ENCODE data around the gene CCDC88C.
"Not testable (repeated sequence)": the region's sequence is repeated elsewhere in the genome, so short reads cannot be mapped to it uniquely, and the experiment has no call there.

Gene CCDC88C

GRCh38 chr14:91250912-91251311 is 166.7 kb downstream of the CCDC88C start:
- DNase-seq (ENCODE audit: low read depth in 2 of 2) = no peak

DNA sequence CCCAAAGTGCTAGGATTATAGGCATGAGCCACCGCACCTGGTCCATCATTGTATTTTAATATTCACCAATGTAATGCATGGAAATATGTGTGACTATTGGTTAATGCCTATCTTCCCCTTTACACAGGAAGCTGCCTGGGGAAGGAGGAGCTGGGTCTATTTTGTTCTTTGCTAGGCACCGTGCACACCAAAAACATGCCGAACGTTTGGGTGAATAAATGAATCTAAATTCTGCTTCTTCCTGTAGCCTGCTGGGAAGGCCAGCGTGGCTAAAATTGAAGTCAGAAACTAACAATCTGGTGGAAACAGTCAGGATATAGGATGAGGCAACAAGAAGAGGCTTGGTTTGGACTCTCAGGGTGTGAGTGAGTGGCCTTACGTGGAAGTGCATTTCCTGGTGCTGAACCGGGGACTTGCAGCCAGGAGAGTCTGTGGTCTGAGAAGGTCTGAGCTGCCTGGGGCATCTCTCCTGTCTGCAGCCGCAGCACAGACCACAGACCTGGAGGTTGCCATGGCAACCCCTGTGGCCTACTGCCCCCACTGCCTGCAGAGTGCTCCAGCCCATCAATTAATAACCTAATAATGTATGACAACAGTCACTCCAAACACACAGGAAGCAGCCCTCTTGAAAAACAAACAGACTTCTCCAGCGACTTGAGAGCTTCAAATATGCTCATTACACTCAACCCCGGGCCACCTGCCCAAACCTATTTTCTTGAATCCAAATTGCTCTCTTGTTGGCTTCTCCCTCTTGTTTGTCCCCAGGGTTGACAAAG is 167.6 kb downstream of the CCDC88C start:
- DNase-seq (ENCODE audit: low read depth in 2 of 2) = no peak

DNA sequence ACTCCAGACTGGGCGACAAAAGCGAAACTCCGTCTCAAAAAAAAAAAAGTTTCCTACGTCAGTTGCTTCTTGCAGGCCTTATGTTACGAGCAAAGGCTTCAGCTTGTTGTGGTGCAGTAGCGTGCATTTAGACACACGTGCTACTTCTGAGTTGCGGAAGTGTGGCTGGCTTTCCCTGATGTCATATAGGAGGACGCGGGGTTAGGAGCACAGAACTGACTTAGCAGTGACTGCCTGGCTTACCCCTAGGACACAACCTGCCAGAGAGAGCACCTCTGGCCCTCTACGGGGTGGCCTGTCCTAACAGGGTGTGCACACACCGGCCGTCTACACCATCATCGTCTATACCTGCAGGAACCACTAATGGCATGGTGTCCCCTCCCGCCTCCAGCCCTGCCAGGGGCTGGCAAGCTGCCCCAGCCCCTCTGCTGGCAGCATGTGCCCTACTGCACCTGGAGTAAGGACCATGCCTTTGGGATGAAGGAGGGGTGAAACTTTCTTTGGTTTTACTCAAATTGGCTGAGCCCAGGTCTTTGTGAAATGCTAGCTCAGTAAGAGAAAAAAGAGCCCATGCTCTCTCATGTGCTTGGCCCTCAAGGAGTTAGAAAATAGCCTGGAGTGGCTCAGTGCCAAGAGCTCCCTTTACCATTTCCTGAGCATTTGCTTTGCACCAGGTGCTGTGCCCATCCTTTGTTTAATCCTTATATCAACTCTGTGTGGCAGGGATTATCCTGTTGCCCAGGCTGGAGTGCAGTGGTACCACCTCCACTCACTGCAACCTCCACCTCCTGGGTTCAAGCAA is 171.4 kb downstream of the CCDC88C start:
- peak in 1 of 2 donors; percentile 70 for DNase-seq (ENCODE audit: low read depth in 2 of 2)

DNA sequence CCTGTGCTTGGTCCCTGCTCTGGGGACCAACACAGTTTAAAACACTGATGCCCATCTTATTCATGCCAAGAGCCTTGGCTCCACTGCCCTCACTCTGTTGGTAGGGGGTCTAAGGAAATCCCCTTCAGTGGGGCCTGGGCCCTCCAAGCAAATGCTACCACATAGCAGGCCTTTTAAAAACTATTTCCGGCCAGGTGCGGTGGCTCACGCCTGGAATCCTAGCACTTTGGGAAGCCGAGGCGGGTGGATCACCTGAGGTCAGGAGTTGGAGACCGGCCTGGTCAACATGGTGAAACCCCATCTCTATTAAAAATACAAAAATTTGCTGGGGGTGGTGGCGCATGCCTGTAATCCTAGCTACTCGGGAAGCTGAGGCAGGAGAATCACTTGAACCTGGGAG is 172.0 kb downstream of the CCDC88C start:
- not testable (repeated sequence) for DNase-seq (ENCODE audit: low read depth in 2 of 2)

DNA sequence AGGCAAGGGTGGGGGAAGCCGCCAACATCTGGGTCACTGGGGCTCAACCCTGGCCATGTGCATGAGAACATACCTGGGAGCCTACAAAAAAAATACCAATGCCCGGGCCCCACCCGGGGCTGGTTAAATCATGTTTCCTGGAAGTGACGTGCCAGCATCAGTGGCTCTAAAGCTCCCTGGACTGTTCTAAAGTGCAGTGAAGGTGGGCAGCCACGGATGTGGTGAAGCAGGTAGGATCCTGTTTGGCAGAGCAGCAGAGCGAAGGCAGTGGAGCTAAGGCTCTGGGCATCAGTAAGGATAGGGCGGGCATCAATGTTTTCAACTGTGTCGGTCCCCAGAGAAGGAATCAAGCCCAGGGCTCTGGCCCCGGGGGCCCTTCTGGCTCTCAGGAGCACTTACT is 172.6 kb downstream of the CCDC88C start:
- DNase-seq (ENCODE audit: low read depth in 2 of 2) = peak in 1 of 2 donors; percentile 36

DNA sequence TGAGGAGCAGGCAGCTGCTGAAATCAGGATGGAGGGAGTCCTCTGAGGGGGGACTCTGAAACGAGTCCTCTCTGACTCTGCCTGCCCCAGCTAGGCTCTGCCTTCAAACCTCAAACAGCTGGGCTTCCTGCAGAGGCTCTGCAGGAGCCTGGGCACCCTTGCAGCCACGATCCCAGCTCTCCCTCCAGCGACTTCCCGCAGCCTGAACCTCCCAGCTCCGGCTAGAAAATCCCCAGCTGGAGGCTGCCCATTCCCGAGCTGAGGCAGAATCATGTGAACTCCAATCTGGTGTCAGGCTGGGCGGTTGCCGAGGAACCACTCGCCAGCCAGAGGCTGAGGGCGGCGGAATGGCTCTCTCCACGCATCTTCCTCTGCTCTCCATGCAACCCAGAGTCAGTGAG is 173.1 kb downstream of the CCDC88C start, which contains the start of gene GPR68:
Gene GPR68 (minus strand): TSS at position 204 of the 401 bp plus-strand sequence. CDS start 9,654 bp downstream, outside the sequence.
- DNase-seq (ENCODE audit: low read depth in 2 of 2) = no peak

GRCh38 chr14:91243074-91243471 is 174.5 kb downstream of the CCDC88C start:
- no peak for DNase-seq (ENCODE audit: low read depth in 2 of 2)

GRCh38 chr14:91242635-91243034 is 175.0 kb downstream of the CCDC88C start:
- DNase-seq (ENCODE audit: low read depth in 2 of 2) = no peak

GRCh38 chr14:91241863-91242262 is 175.8 kb downstream of the CCDC88C start:
- DNase-seq (ENCODE audit: low read depth in 2 of 2) = no peak

DNA sequence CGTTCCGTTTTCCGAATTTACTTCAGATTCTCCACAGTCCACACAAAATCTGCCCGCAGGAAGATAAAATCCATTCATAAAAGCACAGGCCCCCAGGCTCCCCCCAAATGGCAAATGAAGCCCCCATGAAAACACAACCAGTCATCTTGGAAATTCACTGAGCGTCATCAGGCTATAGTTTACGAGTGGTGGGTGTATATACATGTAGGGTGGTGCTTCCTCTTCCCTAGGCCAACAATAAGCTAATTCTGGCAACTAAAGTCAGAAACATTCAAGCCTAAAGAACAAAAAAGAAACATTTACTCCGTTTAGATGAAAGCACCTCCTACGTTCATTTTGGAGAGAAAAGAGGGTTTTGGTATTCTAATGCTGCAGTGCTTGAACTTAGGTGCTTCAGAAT is 179.0 kb downstream of the CCDC88C start:
- no peak for DNase-seq (ENCODE audit: low read depth in 2 of 2)

DNA sequence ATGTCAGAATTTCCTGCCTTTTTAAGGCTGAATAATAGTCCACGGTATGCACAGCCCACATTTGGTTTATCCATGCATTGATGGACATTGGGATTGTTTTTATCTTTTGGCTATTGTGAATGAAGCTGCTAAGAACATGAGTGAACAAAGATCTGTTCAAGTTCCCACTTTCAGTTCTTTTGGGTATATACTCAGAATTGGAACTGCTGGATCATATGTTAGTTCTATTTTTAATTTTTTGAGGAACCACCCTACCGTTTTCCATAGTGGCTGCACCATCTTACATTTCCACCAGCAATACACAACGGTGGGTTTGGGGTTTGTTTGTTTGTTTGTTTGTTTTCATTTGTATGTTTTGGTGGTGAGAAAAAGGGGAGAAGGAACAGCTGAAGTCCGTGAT is 179.5 kb downstream of the CCDC88C start:
- no peak for DNase-seq (ENCODE audit: low read depth in 2 of 2)

DNA sequence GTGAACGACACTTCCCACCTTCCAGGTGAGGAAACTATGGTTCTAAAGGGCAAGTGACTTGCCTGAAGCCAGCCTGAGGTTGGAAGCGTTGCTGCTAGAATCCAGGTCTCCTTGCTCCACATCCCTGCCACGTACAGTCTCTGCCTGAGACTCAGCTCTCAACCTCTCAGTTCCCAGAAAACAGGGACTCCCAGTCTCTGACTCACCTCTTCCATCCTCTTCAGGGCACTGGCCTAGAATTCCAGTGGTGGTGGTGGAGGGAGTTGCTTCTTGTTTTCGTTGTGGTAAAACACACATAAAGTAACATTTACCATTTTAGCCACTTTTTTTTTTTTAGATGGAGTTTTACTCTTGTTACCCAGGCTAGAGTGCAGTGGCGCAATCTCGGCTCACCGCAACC is 180.4 kb downstream of the CCDC88C start:
- DNase-seq (ENCODE audit: low read depth in 2 of 2) = no peak

DNA sequence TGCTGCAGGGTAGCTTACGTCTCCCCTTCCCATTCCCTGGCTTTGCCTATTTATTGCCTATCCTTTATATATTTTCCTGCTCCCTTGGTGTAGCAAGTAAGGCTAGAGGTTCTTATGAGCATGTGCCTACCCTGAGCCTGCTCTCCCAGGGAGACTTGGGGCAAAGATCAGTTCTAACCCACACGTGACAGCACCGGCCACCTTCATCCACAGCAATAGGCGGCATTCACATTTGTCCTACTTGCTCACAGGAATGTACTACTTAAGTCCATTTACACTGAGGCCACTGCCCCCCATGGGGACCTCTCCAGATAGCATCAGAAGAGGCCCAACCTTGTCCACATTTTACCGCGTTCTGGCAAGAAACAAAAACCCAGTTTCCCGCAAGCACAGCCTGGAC is 181.8 kb downstream of the CCDC88C start:
- no peak for DNase-seq (ENCODE audit: low read depth in 2 of 2)

DNA sequence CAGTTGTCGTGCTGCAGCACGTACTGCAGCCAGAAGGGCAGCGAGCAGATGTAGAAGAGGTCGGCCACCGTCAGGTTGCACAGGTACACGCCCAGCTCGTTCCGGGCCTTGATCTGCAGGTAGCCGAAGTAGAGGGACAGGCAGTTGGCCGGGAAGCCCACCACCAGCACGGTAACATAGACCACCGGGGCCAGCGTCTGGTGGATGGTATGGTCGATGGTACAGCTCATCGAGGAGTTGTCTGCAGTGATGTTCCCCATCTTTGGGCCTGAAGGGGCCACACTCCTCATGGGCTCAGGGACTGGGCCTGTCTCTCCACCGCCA is 182.9 kb downstream of the CCDC88C start:
- DNase-seq (ENCODE audit: low read depth in 2 of 2) = no peak

DNA sequence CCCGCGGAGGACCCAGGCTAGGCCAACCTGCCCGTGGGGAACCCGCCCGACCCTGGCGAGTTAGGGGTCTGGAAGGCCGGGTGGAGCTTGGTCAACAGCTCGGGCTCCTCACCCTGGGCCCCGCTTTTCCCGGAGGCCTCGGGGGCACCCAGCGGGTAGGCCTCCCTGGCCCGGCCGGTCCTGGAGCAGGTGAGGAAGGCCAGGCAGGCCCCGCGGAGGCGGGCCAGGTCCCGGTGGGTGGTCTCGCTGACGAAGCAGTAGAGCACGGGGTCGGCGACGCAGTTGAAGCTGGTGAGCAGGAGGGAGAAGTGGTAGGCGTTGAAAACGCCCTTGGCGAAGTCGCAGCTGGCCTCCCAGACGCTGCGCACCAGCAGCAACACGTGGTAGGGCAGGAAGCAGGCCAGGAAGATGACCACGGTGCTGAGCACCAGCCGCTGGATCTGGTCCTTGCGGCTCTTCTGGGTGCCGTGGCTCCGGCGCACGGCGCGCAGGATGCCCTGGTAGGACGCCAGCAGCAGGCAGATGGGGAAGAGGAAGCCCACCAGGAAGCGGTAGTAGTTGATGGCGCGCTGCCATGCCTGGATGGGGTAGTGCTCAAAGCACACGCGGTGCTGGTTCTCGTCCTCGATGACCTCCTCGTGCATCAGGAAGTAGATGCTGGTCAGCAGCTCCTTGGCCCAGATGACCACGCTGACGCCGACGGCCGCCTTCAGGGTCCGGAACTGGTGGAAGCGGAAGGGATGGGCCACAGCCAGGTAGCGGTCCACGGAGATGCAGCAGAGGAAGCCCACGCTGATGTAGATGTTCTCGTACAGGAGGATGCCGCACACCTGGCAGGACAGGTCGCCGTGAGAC is 183.5 kb downstream of the CCDC88C start:
- DNase-seq (ENCODE audit: low read depth in 2 of 2) = no peak

- no peak for DNase-seq (ENCODE audit: low read depth in 2 of 2)
These were observed 185.0 kb downstream of the CCDC88C start for GRCh38 chr14:91232603-91233002.

- DNase-seq (ENCODE audit: low read depth in 2 of 2) = no peak
These were observed 185.6 kb downstream of the CCDC88C start for GRCh38 chr14:91232052-91232451.

- DNase-seq (ENCODE audit: low read depth in 2 of 2) = no peak
These were observed 186.2 kb downstream of the CCDC88C start for GRCh38 chr14:91231446-91231845.

DNA sequence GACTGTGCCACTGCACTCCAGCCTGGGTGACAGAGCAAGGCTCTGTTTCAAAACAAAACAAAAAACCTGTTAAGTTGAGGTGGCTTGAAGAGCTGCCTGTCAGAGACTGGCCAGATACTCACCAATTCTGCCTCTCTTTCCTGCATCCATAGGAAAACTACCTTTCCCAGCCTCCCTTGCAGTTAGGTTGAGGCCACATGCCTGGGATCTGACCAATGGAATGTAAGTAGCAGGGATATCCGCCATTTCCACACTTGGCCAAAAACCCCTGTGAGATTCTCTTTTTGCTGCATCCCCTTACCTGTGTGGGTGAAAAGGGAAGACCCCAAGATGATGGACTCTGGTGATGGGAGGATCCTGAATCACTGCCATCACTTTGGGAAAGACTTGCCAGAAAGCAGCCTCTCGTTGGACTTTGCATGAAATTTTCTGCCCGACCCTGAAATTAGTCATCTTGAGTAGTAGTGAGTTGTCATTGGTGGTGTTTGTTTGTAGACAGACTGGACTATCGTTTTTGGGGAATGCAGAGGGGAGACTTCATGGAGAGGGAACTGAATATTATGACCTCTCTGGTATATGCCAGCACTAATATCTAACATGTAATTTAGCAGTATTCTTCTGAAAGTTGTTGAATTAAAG is 187.1 kb downstream of the CCDC88C start:
- DNase-seq (ENCODE audit: low read depth in 2 of 2) = no peak

DNA sequence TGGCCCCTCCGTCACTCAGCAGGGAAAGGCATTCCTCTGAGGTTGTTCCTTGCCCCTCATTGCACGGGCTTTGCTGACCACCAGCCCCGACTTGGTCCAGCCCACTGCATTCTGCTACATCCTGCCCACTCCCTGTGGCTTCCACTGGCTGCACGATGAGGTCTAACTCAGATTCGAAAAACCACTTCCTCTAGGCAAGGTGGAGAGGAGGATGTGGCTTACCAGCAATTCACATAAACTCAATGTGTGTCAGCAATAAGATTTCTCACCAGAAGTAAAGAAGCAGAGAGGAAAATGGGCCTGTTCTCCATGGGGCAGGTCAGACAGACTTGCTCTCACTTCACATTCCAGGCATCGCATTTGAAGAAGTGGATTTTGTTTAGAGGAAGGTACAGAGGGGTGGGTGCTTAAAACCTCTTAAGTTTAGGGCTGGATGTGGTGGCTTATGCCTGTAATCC is 187.8 kb downstream of the CCDC88C start:
- no peak for DNase-seq (ENCODE audit: low read depth in 2 of 2)

GRCh38 chr14:91229005-91229382 is 188.6 kb downstream of the CCDC88C start:
- DNase-seq (ENCODE audit: low read depth in 2 of 2) = no peak

Measured in stimulated activated CD4-positive, alpha-beta T cell treated with anti-CD3 and anti-CD28 coated beads, Interleukin-1b, Interleukin-23, amount 100 ng/mL, for 1 hour (primary cell).